Right lobe of liver (tissue), 6 donors: ENCODE measurements around the gene NRTN. TPM values are rescaled to one million over a fixed set of nuclear protein-coding genes. Genes with fewer than 3 reads are reported as not detected.
"Not testable (repeated sequence)": the region's sequence is repeated elsewhere in the genome, so short reads cannot be mapped to it uniquely, and the experiment has no call there.

Experiments
- ATAC-seq, 4 donors: fragments of 200-7000 bp; cut with Tn5 transposase; one replicate each; pipeline ENCODE4 v1.9.1; 2020; ENCODE audit warnings: mild to moderate bottlenecking in 4 of 4, moderate library complexity in 4 of 4
- DNase-seq, 3 donors: peaks; one replicate each; pipeline ENCODE4 v3.0.0-alpha.2; 2020
- H3K27ac ChIP-seq, 3 donors: fragments of 200-600 bp; one replicate each; pipeline ENCODE4 v1.8.0; 2022
- H3K27me3 ChIP-seq, 2 donors: fragments of 200-600 bp; one replicate each; pipeline ENCODE4 v1.8.0; 2022
- H3K36me3 ChIP-seq, 4 donors: fragments of 200-600 bp; sonication (generic) in 1 of 4; one replicate each; pipeline versions ENCODE4 v1.5.1 to v1.8.0; 2017 to 2022; ENCODE audit warnings: control low read depth in 1 of 4
- H3K4me1 ChIP-seq, 4 donors: fragments of 200-600 bp; sonication (generic) in 1 of 4; one replicate each; pipeline versions ENCODE4 v1.5.1 to v1.8.0; 2017 to 2022; ENCODE audit warnings: control low read depth in 1 of 4
- H3K4me3 ChIP-seq, 3 donors: fragments of 200-600 bp; one replicate each; pipeline ENCODE4 v1.8.0; 2022
- H3K9me3 ChIP-seq, 4 donors: fragments of 200-600 bp; sonication (generic) in 1 of 4; one replicate each; pipeline versions ENCODE4 v1.5.1 to v1.8.0; 2017 to 2022; ENCODE audit warnings: control low read depth in 1 of 4
- CTCF ChIP-seq, 4 donors: fragments of 200-600 bp in 3 of 4; fragments of 450-650 bp in 1 of 4; IDR thresholded peaks; one replicate each; pipeline versions ENCODE4 v1.5.1 to v1.8.0; 2016 to 2022; ENCODE audit warnings: antibody characterized with exemption in 4 of 4, mild to moderate bottlenecking in 2 of 4
- POLR2A ChIP-seq: fragments of 450-650 bp; IDR thresholded peaks from one replicate; pipeline ENCODE4 v1.6.1; 2017; ENCODE audit warnings: antibody characterized with exemption, mild to moderate bottlenecking
- WGBS: methylation state at CpG from one replicate; pipeline ENCODE4 v1.1.6; 2018; ENCODE audit warnings: low coverage, low lambda C conversion rate; ENCODE audit not compliant: insufficient coverage; ENCODE audit errors: missing lambda C conversion rate; 5-methylcytosine and 5-hydroxymethylcytosine counted together
- intact Hi-C, 2 donors: fragments of 100-400 bp; cut with DNase I; formaldehyde crosslinking; loops; one replicate each; pipeline versions ENCODE4 v1.11.2 to v1.14.1; 2022
- total RNA-seq, 6 experiments: library from RNA; depleted of rRNA in 2 of 6; stranded (reverse); fragments of >200 nt in 2 of 6; fragmentation: NEBNext Ultra II Directional in 3 of 6; extraction: Animal tissue kit (Norgen Biotek cat#: 25700) in 3 of 6; gene quantifications; one replicate each; pipeline versions ENCODE4 v1.1.0 to v1.2.4, GENCODE V29; 2016 to 2023
- donor health status: DM: no; HTN: yes; CAD: no.
- donor health status: DM: no; HTN: no; CAD: no.
- donor health status: DM: no; HTN: no; CAD: no.
- donor health status: DM: no; HTN: yes; CAD: no.
- donor health status: DM: no; HTN: yes; CAD: no.

The NRTN gene
- total RNA-seq, 6 experiments from 2014 or later, result 4.7 to 11.6 (median 9.8) TPM

- DNase-seq, result no peak
- intact Hi-C loops, result no loop called here
- TF ChIP-seq POLR2A, result no peak
- no peak for TF ChIP-seq CTCF (IDR thresholded peaks at IDR 0.05)
- Histone ChIP-seq H3K36me3 (no peaks in the 10 kb centered on the region), H3K27ac (no peak overlapping the region), H3K4me1 (no peaks in the 10 kb centered on the region), H3K27me3 (no peaks in the 10 kb centered on the region), H3K4me3 (no peak overlapping the region), H3K9me3 (no peaks in the 10 kb centered on the region)
- no peak for ATAC-seq
- 90% methylated on average over 7 of the region's 19 CpGs for WGBS
Measured at GRCh38 chr19:5772416-5772815, 32.5 kb upstream of the NRTN start.

DNA sequence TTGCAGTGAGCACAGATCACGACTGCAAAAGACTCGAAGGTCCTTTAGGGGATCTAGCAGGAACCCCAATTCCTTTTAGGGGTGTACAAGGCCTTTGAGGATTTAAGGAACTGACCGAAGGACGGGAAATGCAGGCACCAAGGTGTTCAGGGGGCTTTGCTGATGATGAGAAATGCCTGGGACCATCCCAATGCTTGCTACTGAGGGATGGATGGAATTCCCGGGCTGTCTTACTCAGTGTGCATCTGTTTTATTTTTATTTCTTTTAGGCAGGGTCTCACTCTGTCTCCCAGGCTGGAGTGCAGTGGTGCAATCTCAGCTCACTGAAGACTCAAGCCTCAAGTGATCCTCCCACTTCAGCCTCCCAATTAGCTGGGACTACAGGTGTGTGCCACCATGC lies 31.6 kb upstream of the NRTN start:
- intact Hi-C loops, result no loop called here
- no peaks in the 10 kb centered on the region for H3K4me1 ChIP-seq
- no peaks in the 10 kb centered on the region for H3K36me3 ChIP-seq
- no CpG with 5 or more reads among the region's 5 CpGs for WGBS
- H3K4me3 ChIP-seq, result no peak overlapping the region
- H3K27ac ChIP-seq, result no peak overlapping the region
- no peaks in the 10 kb centered on the region for H3K9me3 ChIP-seq
- no peak for TF ChIP-seq POLR2A
- no peak for TF ChIP-seq CTCF (IDR thresholded peaks at IDR 0.05)
- no peaks in the 10 kb centered on the region for H3K27me3 ChIP-seq
- ATAC-seq (no peak), DNase-seq (no peak)

- H3K4me1 ChIP-seq, result no peaks in the 10 kb centered on the region
- intact Hi-C loops, result no loop called here
- no peaks in the 10 kb centered on the region for H3K9me3 ChIP-seq
- 79% methylated on average over 8 of the region's 8 CpGs for WGBS
- ATAC-seq (no peak), DNase-seq (no peak)
- H3K27ac ChIP-seq, result no peak overlapping the region
- no peak overlapping the region for H3K4me3 ChIP-seq
- H3K36me3 ChIP-seq, result no peaks in the 10 kb centered on the region
- no peaks in the 10 kb centered on the region for H3K27me3 ChIP-seq
- TF ChIP-seq POLR2A, result no peak
- TF ChIP-seq CTCF (IDR thresholded peaks at IDR 0.05), result no peak
Measured at GRCh38 chr19:5774921-5775320, 29.9 kb upstream of the NRTN start.

DNA sequence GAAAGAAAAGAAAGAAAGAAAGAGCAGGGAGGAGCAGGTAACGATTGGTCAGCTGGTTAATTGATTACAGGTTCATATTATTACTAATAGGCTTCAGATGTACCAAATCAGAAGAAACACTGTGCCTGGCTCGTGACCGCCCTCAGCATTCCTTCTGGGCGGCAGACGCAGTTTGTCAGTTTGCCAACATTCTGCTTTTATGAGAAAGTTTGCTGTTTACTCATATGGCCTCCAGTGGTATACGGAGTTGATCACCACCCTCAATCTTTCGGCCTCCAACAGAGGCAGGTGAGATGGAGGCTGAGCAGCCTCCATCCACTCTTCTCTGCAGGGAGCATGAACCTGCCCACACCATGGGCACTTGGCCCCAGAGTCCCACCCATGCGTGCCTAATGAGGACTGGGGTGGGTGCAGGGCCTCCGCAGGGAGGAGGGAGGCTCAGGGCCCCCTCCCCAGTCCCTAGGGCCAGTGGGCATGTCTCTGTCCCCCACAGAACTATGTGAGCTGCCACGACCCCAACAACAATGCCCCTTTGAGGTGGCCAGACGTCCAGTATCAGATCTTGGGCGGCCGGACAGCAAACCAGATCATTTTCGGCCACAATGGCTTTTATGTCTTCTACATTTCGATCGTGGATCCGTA lies 29.1 kb upstream of the NRTN start:
- DNase-seq (no peak), ATAC-seq (no peak)
- WGBS, result 77% methylated on average over 7 of the region's 17 CpGs
- intact Hi-C loops, result no loop called here
- H3K4me3 ChIP-seq, result no peak overlapping the region
- no peaks in the 10 kb centered on the region for H3K27me3 ChIP-seq
- TF ChIP-seq CTCF (IDR thresholded peaks at IDR 0.05) (no peak), POLR2A (no peak)
- no peaks in the 10 kb centered on the region for H3K36me3 ChIP-seq
- H3K9me3 ChIP-seq, result no peaks in the 10 kb centered on the region
- no peaks in the 10 kb centered on the region for H3K4me1 ChIP-seq
- H3K27ac ChIP-seq, result no peak overlapping the region

- TF ChIP-seq CTCF (IDR thresholded peaks at IDR 0.05), result no peak
- no peak for TF ChIP-seq POLR2A
- H3K27me3 ChIP-seq, result no peaks in the 10 kb centered on the region
- no peaks in the 10 kb centered on the region for H3K36me3 ChIP-seq
- 96% methylated on average over 7 of the region's 17 CpGs for WGBS
- no peak overlapping the region for H3K4me3 ChIP-seq
- intact Hi-C loops, result no loop called here
- DNase-seq (no peak), ATAC-seq (no peak)
- no peaks in the 10 kb centered on the region for H3K4me1 ChIP-seq
- no peak overlapping the region for H3K27ac ChIP-seq
- no peaks in the 10 kb centered on the region for H3K9me3 ChIP-seq
Measured at GRCh38 chr19:5778402-5778801, 26.5 kb upstream of the NRTN start.

- H3K27ac ChIP-seq, DNase-seq, H3K4me1 ChIP-seq, intact Hi-C loops, H3K9me3 ChIP-seq, ATAC-seq, H3K4me3 ChIP-seq, H3K27me3 ChIP-seq: not testable (repeated sequence)
- no CpG with 5 or more reads among the region's 11 CpGs for WGBS
- peaks cover 0 to 11% (median 5%) of the 10 kb centered on the region in 4 donors for H3K36me3 ChIP-seq
Measured at GRCh38 chr19:5780916-5781315, 24.0 kb upstream of the NRTN start.
